ENCODE data around the gene PRKAG2.

The PRKAG2 gene

GRCh38 chr7:151808400-151809145, 68.3 kb downstream of the PRKAG2 start:
- TF ChIP-seq, protein P1, sequence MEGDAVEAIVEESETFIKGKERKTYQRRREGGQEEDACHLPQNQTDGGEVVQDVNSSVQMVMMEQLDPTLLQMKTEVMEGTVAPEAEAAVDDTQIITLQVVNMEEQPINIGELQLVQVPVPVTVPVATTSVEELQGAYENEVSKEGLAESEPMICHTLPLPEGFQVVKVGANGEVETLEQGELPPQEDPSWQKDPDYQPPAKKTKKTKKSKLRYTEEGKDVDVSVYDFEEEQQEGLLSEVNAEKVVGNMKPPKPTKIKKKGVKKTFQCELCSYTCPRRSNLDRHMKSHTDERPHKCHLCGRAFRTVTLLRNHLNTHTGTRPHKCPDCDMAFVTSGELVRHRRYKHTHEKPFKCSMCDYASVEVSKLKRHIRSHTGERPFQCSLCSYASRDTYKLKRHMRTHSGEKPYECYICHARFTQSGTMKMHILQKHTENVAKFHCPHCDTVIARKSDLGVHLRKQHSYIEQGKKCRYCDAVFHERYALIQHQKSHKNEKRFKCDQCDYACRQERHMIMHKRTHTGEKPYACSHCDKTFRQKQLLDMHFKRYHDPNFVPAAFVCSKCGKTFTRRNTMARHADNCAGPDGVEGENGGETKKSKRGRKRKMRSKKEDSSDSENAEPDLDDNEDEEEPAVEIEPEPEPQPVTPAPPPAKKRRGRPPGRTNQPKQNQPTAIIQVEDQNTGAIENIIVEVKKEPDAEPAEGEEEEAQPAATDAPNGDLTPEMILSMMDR (IDR thresholded peaks at IDR 0.05; ENCODE audit: insufficient read depth, low read length, poor library complexity, severe bottlenecking): no peak
- H3K36me3 ChIP-seq (ENCODE audit: control insufficient read depth, insufficient read depth, low read length): no peaks in the 10 kb centered on the region
- no peak overlapping the region for H3K4me3 ChIP-seq (replicated peaks; ENCODE audit: low read depth, low read length)
- no peak for DNase-seq (ENCODE audit: extremely low read depth, insufficient read length)
- no peaks in the 10 kb centered on the region; the same call in 1 of the 2 replicates for H3K27me3 ChIP-seq (replicated peaks; ENCODE audit: control insufficient read depth, insufficient read depth, low read length)

GRCh38 chr7:151807846-151808245, 69.1 kb downstream of the PRKAG2 start:
- no peak overlapping the region for H3K4me3 ChIP-seq (replicated peaks; ENCODE audit: low read depth, low read length)
- no peaks in the 10 kb centered on the region; the same call in 1 of the 2 replicates for H3K27me3 ChIP-seq (replicated peaks; ENCODE audit: control insufficient read depth, insufficient read depth, low read length)
- DNase-seq (ENCODE audit: extremely low read depth, insufficient read length): no peak
- H3K36me3 ChIP-seq (ENCODE audit: control insufficient read depth, insufficient read depth, low read length): no peaks in the 10 kb centered on the region
- TF ChIP-seq, protein P1 (IDR thresholded peaks at IDR 0.05; ENCODE audit: insufficient read depth, low read length, poor library complexity, severe bottlenecking): no peak

- H3K36me3 ChIP-seq (ENCODE audit: control insufficient read depth, insufficient read depth, low read length): no peaks in the 10 kb centered on the region
- TF ChIP-seq, protein P1 (IDR thresholded peaks at IDR 0.05; ENCODE audit: insufficient read depth, low read length, poor library complexity, severe bottlenecking): no peak
- H3K4me3 ChIP-seq (replicated peaks; ENCODE audit: low read depth, low read length): no peak overlapping the region
- no peaks in the 10 kb centered on the region; the same call in 1 of the 2 replicates for H3K27me3 ChIP-seq (replicated peaks; ENCODE audit: control insufficient read depth, insufficient read depth, low read length)
- DNase-seq (ENCODE audit: extremely low read depth, insufficient read length): no peak
These were observed 69.8 kb downstream of the PRKAG2 start for GRCh38 chr7:151806952-151807775.

GRCh38 chr7:151806204-151806603, 70.7 kb downstream of the PRKAG2 start:
- no peaks in the 10 kb centered on the region; the same call in none of the 2 replicates for H3K27me3 ChIP-seq (replicated peaks; ENCODE audit: control insufficient read depth, insufficient read depth, low read length)
- H3K36me3 ChIP-seq (ENCODE audit: control insufficient read depth, insufficient read depth, low read length): no peaks in the 10 kb centered on the region
- TF ChIP-seq, protein P1 (IDR thresholded peaks at IDR 0.05; ENCODE audit: insufficient read depth, low read length, poor library complexity, severe bottlenecking): no peak
- no peak for DNase-seq (ENCODE audit: extremely low read depth, insufficient read length)
- no peak overlapping the region for H3K4me3 ChIP-seq (replicated peaks; ENCODE audit: low read depth, low read length)

DNA sequence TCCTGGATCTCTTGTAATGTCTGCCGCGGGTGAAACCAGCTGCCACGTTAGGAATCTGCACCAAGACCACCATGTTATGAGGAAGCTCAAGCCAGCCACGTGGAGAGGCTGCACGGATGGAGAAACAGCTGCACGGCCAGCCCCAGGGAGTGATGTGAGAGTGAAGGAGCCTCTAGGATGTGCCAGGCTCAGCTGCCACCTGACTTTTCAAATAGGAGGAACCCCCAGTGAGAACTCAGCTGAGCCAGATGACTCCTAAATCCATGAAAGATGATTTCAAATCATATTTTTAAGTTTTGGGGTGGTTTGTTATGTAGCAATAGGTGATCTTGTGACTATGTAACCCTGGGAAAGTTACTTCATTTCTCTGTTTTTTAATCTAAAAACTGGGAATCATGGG, 71.7 kb downstream of the PRKAG2 start:
- H3K27me3 ChIP-seq (replicated peaks; ENCODE audit: control insufficient read depth, insufficient read depth, low read length): no peaks in the 10 kb centered on the region; the same call in none of the 2 replicates
- H3K36me3 ChIP-seq (ENCODE audit: control insufficient read depth, insufficient read depth, low read length): no peaks in the 10 kb centered on the region
- TF ChIP-seq, protein P1 (IDR thresholded peaks at IDR 0.05; ENCODE audit: insufficient read depth, low read length, poor library complexity, severe bottlenecking): no peak
- no peak for DNase-seq (ENCODE audit: extremely low read depth, insufficient read length)
- H3K4me3 ChIP-seq (replicated peaks; ENCODE audit: low read depth, low read length): no peak overlapping the region
